Left hindlimb (tissue), 1 donor: ENCODE measurements around the gene RTF2.
"Not testable (repeated sequence)": the region's sequence is repeated elsewhere in the genome, so short reads cannot be mapped to it uniquely, and the experiment has no call there.

Experiments used
- DNase-seq: peaks from one replicate; pipeline ENCODE4 v3.0.0-alpha.2; 2018

The RTF2 gene

DNA sequence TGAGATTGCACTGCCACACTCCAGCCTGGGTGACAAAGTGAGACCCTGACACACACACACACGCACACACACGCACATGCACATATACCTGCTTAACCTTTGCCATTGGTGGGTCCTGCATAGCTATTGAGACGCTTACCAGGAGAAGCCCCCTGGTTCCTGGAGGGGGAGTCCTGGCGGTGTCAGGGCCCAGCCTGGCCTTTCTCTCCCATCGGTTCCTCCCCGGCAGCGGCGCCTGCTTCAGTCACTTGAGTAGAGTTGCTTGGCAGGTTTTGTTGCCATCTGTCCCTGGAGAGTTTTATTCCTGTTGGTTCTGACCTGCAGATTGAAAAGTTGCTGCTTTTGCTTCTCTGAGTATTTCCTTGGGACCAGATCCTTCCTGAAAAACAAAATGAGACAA lies 35.5 kb downstream of the RTF2 start:
- no peak for DNase-seq

GRCh38 chr20:56504373-56505005 lies 36.1 kb downstream of the RTF2 start:
- no peak for DNase-seq

DNA sequence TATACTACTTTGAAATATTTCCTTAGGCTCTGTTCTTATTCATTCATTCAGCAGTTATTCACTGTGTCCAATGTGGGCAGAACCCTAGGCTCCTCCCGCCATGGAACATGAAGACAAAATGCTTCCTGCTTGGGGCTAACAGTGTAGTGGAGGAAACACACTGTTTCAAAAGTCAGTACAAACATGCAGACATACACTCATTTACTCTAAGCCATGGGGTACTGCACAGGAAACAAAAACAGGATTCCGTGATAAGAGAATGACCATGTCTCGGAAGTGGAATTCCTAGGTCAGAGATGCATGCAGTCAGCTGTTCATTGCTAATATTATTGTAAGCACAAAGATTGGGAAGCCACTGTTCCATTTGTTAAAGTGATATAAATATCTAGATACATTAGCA lies 37.7 kb downstream of the RTF2 start:
- DNase-seq = no peak

DNA sequence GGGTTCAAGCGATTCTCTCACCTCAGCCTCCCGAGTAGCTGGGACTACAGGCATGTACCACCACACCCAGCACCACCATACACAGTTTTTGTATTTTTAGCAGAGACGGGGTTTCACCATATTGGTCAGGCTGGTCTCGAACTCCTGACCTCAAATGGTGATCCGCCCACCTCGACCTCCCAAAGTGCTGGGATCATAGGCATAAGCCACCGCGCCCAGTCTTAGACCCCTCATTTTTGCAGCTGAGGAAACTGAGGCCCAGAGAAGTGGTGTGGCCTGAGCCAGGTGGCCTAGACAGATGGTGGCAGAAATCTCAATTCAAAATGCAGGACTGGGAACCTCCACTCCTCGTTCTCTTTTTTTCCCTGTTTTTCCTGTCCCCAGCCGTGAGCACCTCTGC lies 43.5 kb downstream of the RTF2 start:
- DNase-seq = no peak

- no peak for DNase-seq
These were observed 45.0 kb downstream of the RTF2 start for GRCh38 chr20:56513161-56514150.

DNA sequence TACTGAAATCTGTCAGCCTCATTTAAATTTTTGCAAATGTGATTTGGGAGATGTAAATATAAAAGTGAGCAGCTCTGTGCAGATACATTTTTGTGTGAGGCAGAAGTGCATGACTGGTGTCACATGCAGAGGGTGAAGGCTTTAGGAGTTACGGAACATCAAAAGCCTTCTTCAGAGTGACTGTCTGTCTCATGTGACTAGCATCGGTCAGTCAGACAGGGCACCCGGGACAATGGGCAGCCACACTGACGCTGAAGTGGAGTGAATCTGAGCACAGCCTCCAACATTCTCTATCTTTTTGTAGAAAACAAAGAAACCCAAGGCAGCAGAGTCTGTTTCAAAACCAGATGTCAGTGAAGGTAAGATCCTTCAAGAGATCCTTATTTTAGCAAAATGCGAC lies 48.2 kb downstream of the RTF2 start:
- DNase-seq = no peak

- DNase-seq = no peak
These were observed 48.8 kb downstream of the RTF2 start for GRCh38 chr20:56517211-56517610.

DNA sequence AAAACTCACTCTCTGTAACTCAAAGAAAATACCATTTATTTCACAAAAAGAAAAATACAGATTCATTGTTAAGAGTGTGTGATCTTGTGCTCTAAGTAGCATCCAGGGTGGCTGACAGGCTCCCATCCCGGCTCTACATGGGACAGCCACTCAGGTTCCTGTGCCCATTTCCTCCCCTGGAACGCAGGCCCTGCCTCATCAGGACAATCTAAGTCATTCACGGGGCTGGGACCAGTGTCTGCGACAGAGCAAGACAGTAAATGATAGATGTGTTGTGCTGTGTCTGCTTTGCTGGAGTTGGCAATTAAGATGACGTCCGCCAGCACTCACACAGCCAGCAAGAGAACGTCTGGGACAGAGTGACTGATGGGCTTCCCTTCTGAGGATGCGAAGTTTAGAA lies 49.2 kb downstream of the RTF2 start:
- no peak for DNase-seq

DNA sequence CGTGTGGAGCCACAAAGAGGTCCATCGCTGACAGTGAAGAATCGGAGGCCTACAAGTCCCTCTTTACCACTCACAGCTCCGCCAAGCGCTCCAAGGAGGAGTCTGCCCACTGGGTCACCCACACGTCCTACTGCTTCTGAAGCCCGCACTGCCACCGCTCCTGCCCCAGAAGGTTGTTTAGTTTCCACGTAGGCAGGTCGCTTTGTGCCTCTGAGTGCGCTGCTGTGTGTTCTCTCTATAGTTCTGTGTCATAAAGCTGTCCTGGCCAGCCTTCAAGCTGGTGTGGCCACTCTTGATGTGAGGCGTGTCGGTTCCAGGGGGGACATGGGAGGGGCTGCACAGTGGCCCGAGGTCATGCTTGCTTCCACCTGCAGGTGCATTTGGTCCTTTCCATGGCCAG lies 49.7 kb downstream of the RTF2 start:
- no peak for DNase-seq

DNA sequence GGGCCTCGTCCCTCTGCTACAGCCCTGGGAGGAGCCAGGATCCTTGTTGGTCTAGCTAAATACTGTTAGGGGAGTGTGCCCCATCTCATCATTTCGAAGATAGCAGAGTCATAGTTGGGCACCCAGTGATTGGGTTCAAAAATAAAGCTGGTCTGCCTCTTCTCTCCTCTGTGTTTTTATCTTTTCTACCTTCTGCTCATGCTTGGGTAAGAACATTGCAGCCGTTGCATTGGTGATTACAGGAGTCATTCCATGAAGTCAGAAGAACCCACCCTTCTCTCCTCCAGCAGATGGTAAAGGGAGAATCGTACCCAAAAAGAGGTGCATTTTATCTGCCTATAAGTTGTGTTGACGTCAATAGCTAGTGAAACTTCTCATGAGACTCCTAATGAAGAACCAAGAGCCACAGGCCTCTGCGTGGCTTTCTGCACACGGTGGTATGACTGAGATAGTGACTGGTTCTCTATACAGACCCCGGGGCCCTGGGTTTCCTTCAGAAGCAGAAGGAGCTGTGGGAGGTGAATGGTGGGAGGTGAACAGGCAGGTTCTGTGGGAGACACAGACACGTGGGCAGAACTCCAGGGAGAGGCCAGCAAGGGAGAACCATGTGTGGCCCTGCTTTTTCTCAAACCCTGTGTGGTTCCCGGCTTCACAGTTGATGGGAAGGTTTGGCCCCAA lies 50.4 kb downstream of the RTF2 start:
- DNase-seq = no peak

DNA sequence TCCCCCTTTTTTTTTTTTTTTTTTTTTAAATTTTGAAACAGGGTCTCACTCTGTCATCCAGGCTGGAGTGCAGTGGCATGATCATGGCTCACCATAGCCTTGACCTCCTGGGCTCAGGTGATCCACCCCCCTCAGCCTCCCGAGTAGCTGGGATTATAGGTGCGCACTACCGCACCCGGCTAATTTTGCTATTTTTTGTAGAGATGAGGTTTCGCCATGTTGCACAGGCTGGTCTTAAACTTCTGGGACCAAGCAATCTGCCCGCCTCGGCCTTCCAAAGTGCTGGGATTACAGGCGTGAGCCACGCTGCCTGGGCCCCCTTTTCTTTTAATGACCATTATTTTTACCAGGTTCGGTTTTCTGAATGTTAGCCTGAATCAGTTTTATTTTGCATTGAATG lies 51.1 kb downstream of the RTF2 start:
- no peak for DNase-seq

DNA sequence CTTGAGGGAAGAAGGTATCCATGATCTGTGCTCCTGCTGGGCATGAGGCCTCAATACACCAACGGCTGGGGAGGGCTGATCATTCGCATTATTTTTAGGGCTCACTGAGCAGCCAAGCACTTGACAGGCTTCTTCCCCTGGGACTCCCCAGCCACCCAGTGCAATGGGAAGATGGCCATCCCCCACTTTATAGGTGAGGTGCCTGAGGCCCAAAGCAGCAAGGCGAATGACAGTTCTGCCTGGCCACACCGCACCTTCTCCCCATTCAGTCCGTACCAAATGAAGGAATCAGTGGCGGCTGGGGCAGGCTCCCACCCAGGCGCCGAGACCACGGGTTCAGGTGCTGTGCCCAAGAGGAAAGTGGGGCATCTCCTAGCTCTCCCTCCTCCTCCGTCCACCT lies 51.8 kb downstream of the RTF2 start:
- no peak for DNase-seq

GRCh38 chr20:56520746-56521354 lies 52.4 kb downstream of the RTF2 start:
- not testable (repeated sequence) for DNase-seq

- DNase-seq = no peak
These were observed 53.9 kb downstream of the RTF2 start for GRCh38 chr20:56522311-56522710.

DNA sequence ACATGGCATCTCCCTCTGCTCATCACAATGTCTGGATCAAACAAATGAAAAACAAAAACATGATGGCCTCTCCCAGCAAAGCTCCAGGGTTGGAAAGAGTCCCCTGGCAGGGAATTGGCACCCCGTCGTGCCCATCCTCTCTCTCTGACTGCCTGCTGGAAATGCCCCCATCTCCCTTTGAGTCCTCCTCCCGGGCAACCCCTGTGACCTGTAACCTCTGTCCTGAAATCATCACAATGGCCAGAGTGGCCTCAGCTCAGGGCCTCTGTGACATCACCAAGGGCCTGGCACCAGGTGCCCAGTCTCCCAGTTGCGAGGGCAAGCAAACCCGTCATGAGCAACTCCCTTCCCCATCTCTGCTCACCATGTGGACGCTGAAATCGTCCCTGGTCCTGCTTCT lies 56.0 kb downstream of the RTF2 start, which contains the start of gene FAM209A:
Gene FAM209A, plus strand, starts transcription at position 301 of the 400 bp plus-strand sequence. Its CDS starts 65 bp downstream, at position 366.
- DNase-seq = not testable (repeated sequence)

DNA sequence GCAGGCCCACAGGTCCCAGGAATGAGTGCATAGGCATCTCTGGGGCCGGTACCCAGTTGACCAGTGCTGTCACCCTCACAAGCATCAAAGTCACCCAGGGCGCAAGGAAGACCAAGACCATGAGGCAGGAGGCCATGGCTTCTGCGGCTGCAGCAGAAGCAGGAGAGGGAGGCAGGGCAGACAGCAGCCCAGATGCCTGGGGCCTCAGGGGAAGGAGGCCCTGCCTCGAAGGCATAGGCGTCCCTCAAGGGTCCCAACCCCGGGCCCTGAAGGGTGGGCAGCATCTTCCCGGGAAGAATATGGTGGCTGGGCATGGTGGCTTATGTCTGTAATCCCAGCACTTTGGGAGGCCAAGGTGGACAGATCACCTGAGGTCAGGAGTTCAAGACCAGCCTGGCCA lies 59.1 kb downstream of the RTF2 start:
- no peak for DNase-seq

DNA sequence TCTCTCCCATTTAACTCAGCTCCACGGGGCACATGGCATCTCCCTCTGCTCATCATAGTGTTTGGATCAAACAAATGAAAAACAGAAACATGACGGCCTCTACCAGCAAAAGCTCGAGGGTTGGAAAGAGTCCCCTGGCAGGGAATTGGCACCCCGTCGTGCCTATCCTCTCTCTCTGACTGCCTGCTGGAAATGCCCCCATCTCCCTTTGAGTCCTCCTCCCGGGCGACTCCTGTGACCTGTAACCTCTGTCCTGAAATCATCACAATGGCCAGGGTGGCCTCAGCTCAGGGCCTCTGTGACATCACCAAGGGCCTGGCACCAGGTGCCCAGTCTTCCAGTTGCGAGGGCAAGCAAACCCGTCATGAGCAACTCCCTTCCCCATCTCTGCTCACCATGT lies 64.5 kb downstream of the RTF2 start, which contains the start of gene FAM209B:
Gene FAM209B, plus strand, starts transcription at position 301 of the 400 bp plus-strand sequence. Its CDS starts 96 bp downstream, at position 397.
- DNase-seq = not testable (repeated sequence)

DNA sequence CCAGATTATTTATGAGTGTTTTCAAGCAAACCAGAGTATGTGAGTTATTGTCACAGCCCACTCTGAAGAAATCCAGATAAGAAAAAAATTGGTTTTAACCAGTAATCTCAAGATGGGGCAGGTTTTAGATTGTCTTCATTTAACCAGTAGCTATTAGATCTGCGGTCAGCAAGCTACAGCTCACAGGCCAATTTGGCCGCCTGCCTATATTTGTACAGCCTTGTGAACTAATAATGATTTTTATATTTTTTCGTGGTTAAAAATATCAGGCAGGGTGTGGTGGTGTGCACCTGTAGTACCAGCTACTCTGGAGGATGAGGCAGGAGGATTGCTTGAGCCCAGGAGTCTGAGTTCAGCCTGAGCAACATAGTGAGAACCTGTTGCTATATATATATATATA lies 69.6 kb downstream of the RTF2 start:
- no peak for DNase-seq

- DNase-seq = no peak
These were observed 72.0 kb downstream of the RTF2 start for GRCh38 chr20:56540415-56540814.

DNA sequence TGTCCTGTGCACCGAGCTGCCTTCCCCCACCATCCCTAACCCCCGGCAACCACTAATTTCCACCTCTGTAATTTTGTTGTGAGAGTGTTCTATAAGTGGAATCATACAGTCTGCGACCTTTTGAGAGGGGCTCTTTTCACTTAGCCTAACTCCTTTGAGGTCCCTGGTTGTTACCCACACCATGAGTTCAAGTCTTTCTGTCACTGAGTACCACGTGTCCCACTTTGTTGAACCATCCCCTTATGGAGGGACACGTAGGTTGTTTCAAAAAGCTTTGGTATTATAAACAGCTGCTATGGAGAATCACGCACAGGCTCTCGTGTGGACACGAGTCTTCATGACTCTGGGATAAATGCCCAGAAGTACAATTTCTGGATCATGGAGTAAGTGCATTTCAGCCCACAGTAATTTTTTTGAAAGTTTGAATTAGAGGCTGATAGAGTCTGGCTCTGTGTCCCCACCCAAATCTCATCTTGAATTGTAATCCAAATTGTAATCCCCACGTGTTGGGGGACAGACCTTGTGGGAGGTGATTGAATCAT lies 74.1 kb downstream of the RTF2 start:
- DNase-seq = no peak

- DNase-seq = no peak
These were observed 83.1 kb downstream of the RTF2 start for GRCh38 chr20:56551571-56551970.

DNA sequence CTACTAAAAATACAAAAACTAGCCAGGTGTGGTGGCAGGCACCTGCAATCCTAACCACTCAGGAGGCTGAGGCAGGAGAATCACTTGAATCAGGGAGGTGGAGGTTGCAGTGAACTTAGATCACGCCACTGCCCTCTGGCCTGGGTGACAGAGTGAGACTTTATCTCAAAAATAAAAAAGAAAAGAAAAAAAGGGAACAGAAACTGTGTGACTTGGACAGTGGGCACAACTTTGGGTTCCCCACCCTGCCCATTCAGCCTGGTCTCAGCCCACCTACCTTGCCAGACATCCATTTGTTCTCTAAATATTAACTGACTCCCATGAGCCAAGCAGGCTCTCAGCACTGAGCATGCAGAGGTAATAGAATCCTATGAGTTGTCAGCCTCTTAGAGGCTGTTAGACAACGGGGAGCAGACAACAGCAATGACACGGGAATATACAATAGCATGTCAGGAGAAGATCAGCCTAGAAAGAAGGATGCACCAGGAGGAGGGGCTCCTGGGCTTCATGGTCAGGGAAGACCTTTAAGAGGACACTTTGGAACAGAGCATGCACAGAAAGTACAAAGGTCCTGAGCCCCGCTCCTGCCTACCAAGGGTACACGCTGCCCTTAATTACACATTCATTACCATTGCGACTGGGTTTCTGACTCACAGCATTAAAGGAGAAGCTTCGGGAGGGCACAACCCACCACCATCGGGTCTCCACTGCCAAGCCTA lies 84.6 kb downstream of the RTF2 start:
- no peak for DNase-seq
